Measurements from ENCODE around the gene JAZF1.

Gene JAZF1

GRCh38 chr7:27810186-27810585 is 370.4 kb downstream of the JAZF1 start:
- Mint-ChIP-seq H3K4me3 (no peak overlapping the region), H3K36me3 (peaks cover 16 to 52% of the 10 kb centered on the region in 2 donors), H3K27me3 (no peaks in the 10 kb centered on the region), H3K9me3 (no peaks in the 10 kb centered on the region), H3K4me1 (no peaks in the 10 kb centered on the region), H3K27ac (no peak overlapping the region)
- ATAC-seq (replicated peaks) (no peak), DNase-seq (no peak)

- Mint-ChIP-seq H3K4me1 (no peaks in the 10 kb centered on the region), H3K9me3 (no peaks in the 10 kb centered on the region), H3K27me3 (no peaks in the 10 kb centered on the region), H3K27ac (no peak overlapping the region), H3K4me3 (no peak overlapping the region), H3K36me3 (peaks cover 12 to 40% of the 10 kb centered on the region in 2 donors)
- DNase-seq (no peak), ATAC-seq (replicated peaks) (no peak)
These were observed 372.0 kb downstream of the JAZF1 start for GRCh38 chr7:27808626-27809025.

- H3K4me1 Mint-ChIP-seq = no peaks in the 10 kb centered on the region
- DNase-seq (no peak), ATAC-seq (replicated peaks) (no peak)
- no peak overlapping the region for H3K4me3 Mint-ChIP-seq
- no peak overlapping the region for H3K27ac Mint-ChIP-seq
- no peaks in the 10 kb centered on the region for H3K27me3 Mint-ChIP-seq
- H3K36me3 Mint-ChIP-seq = peaks cover 19 to 29% of the 10 kb centered on the region in 2 donors
- no peaks in the 10 kb centered on the region for H3K9me3 Mint-ChIP-seq
These were observed 376.5 kb downstream of the JAZF1 start for GRCh38 chr7:27804139-27804538.

- DNase-seq (no peak), ATAC-seq (replicated peaks) (no peak)
- Mint-ChIP-seq H3K4me1 (no peaks in the 10 kb centered on the region), H3K36me3 (peaks cover 20 to 31% of the 10 kb centered on the region in 2 donors), H3K4me3 (no peak overlapping the region), H3K27me3 (no peaks in the 10 kb centered on the region), H3K27ac (no peak overlapping the region), H3K9me3 (no peaks in the 10 kb centered on the region)
These were observed 377.6 kb downstream of the JAZF1 start for GRCh38 chr7:27802999-27803398.

- ATAC-seq (replicated peaks) (no peak), DNase-seq (no peak)
- H3K36me3 Mint-ChIP-seq = peaks cover 29 to 35% of the 10 kb centered on the region in 2 donors
- no peak overlapping the region for H3K4me3 Mint-ChIP-seq
- no peaks in the 10 kb centered on the region for H3K4me1 Mint-ChIP-seq
- no peak overlapping the region for H3K27ac Mint-ChIP-seq
- no peaks in the 10 kb centered on the region for H3K27me3 Mint-ChIP-seq
- no peaks in the 10 kb centered on the region for H3K9me3 Mint-ChIP-seq
These were observed 381.4 kb downstream of the JAZF1 start for GRCh38 chr7:27799212-27799611.

GRCh38 chr7:27795977-27796376 is 384.6 kb downstream of the JAZF1 start:
- no peaks in the 10 kb centered on the region for H3K9me3 Mint-ChIP-seq
- H3K27ac Mint-ChIP-seq = no peak overlapping the region
- no peaks in the 10 kb centered on the region for H3K4me1 Mint-ChIP-seq
- H3K27me3 Mint-ChIP-seq = no peaks in the 10 kb centered on the region
- ATAC-seq (replicated peaks) = no peak
- H3K4me3 Mint-ChIP-seq = no peak overlapping the region
- peaks cover 24 to 34% of the 10 kb centered on the region in 2 donors for H3K36me3 Mint-ChIP-seq
- no peak for DNase-seq

- no peak overlapping the region for H3K4me3 Mint-ChIP-seq
- H3K4me1 Mint-ChIP-seq = no peaks in the 10 kb centered on the region
- H3K9me3 Mint-ChIP-seq = no peaks in the 10 kb centered on the region
- DNase-seq = no peak
- H3K27me3 Mint-ChIP-seq = no peaks in the 10 kb centered on the region
- H3K36me3 Mint-ChIP-seq = peaks cover 23 to 31% of the 10 kb centered on the region in 2 donors
- no peak overlapping the region for H3K27ac Mint-ChIP-seq
- no peak for ATAC-seq (replicated peaks)
These were observed 386.8 kb downstream of the JAZF1 start for GRCh38 chr7:27793780-27794179.

- peaks cover 0 to 5% of the 10 kb centered on the region in 2 donors for H3K4me1 Mint-ChIP-seq
- ATAC-seq (replicated peaks) (no peak), DNase-seq (no peak)
- H3K36me3 Mint-ChIP-seq = peaks cover 22 to 29% of the 10 kb centered on the region in 2 donors
- no peaks in the 10 kb centered on the region for H3K27me3 Mint-ChIP-seq
- no peaks in the 10 kb centered on the region for H3K9me3 Mint-ChIP-seq
- H3K4me3 Mint-ChIP-seq = no peak overlapping the region
- no peak overlapping the region for H3K27ac Mint-ChIP-seq
These were observed 392.2 kb downstream of the JAZF1 start for GRCh38 chr7:27788437-27788836.

GRCh38 chr7:27784399-27785053 is 396.1 kb downstream of the JAZF1 start:
- Mint-ChIP-seq H3K27ac (no peak overlapping the region), H3K36me3 (peaks cover 18 to 25% of the 10 kb centered on the region in 2 donors)

GRCh38 chr7:27782849-27783248 is 397.7 kb downstream of the JAZF1 start:
- DNase-seq (no peak), ATAC-seq (replicated peaks) (no peak)
- H3K9me3 Mint-ChIP-seq = no peaks in the 10 kb centered on the region
- no peaks in the 10 kb centered on the region for H3K27me3 Mint-ChIP-seq
- peaks cover 10 to 22% of the 10 kb centered on the region in 2 donors for H3K36me3 Mint-ChIP-seq
- H3K4me1 Mint-ChIP-seq = peaks cover 2 to 5% of the 10 kb centered on the region in 2 donors
- no peak overlapping the region for H3K4me3 Mint-ChIP-seq
- no peak overlapping the region for H3K27ac Mint-ChIP-seq

More at GRCh38 chr7:27784399-27785053, 396.1 kb downstream of the JAZF1 start:
- Mint-ChIP-seq H3K4me3 (no peak overlapping the region), H3K27me3 (no peaks in the 10 kb centered on the region), H3K4me1 (peaks cover 2 to 5% of the 10 kb centered on the region in 2 donors), H3K9me3 (no peaks in the 10 kb centered on the region)
- DNase-seq = no peak
- peak; percentile 57 to 58 for ATAC-seq (replicated peaks)

GRCh38 chr7:27781188-27781587 is 399.4 kb downstream of the JAZF1 start:
- Mint-ChIP-seq H3K4me3 (no peak overlapping the region), H3K4me1 (peaks cover 5% of the 10 kb centered on the region in 2 donors), H3K27me3 (no peaks in the 10 kb centered on the region), H3K36me3 (peaks cover 6 to 18% of the 10 kb centered on the region in 2 donors), H3K9me3 (no peaks in the 10 kb centered on the region), H3K27ac (no peak overlapping the region)
- DNase-seq = no peak
- no peak for ATAC-seq (replicated peaks)

Measured in stimulated activated naive B cell treated with anti-CD40 and anti-IgM and Interleukin-4, amounts not matched to agents 10 μg/mL and 1 μg/mL and 100 μg/mL, for 72 hours (primary cell).